SK-N-MC (cell line): ENCODE data around the gene ANO3.

ENCODE experiments used
- DNase-seq: peaks from one replicate; pipeline ENCODE4 v3.0.0-alpha.2; 2011; ENCODE audit warnings: low read depth, low spot score
- H3K27ac ChIP-seq: fragments of 200-600 bp; sonication (generic); 2 replicates; pipeline ENCODE4 v1.5.1; 2016; ENCODE audit warnings: mixed run types
- H3K36me3 ChIP-seq: fragments of 200-600 bp; sonication (generic); 2 replicates; pipeline ENCODE4 v1.6.1; 2017; ENCODE audit warnings: antibody characterized with exemption, low read length, mixed read lengths; ENCODE audit not compliant: insufficient read depth
- H3K4me3 ChIP-seq: fragments of 200-600 bp; sonication (generic); 2 replicates; pipeline ENCODE4 v1.5.1; 2016
- H3K9ac ChIP-seq: fragments of 200-600 bp; sonication (generic); 2 replicates; pipeline ENCODE4 v1.8.0; 2017; ENCODE audit warnings: mixed run types, mixed read lengths; ENCODE audit not compliant: insufficient read length
- H3K9me3 ChIP-seq: fragments of 200-600 bp; sonication (generic); 2 replicates; pipeline ENCODE4 v1.6.1; 2017; ENCODE audit warnings: low read depth, mild to moderate bottlenecking, antibody characterized with exemption, low read length, moderate library complexity, mixed read lengths
- EZH2 ChIP-seq: fragments of 200-600 bp; sonication (generic); IDR thresholded peaks from one replicate; pipeline ENCODE4 v1.6.1; 2017; ENCODE audit warnings: antibody characterized with exemption
- FOXP2 ChIP-seq: optimal IDR thresholded peaks from 2 replicates; pipeline ENCODE3; 2011; ENCODE audit warnings: mild to moderate bottlenecking, moderate library complexity; ENCODE audit not compliant: insufficient read depth; ENCODE audit errors: extremely low read length, control extremely low read depth
- POLR2AphosphoS5 ChIP-seq: IDR thresholded peaks from 2 replicates; pipeline ENCODE4 v1.6.1; 2012; ENCODE audit warnings: mild to moderate bottlenecking, low read depth, low read length, borderline replicate concordance

Gene ANO3

GRCh38 chr11:26597899-26598298, 266.0 kb downstream of the ANO3 start:
- Histone ChIP-seq H3K4me3 (no peak overlapping the region), H3K36me3 (no peaks in the 10 kb centered on the region), H3K9me3 (no peaks in the 10 kb centered on the region), H3K9ac (no peak overlapping the region), H3K27ac (no peak overlapping the region)
- TF ChIP-seq FOXP2: no peak
- no peak for TF ChIP-seq POLR2AphosphoS5
- TF ChIP-seq EZH2: no peak
- DNase-seq: no peak

GRCh38 chr11:26599425-26599824, 267.5 kb downstream of the ANO3 start:
- Histone ChIP-seq H3K4me3 (no peak overlapping the region), H3K9me3 (no peaks in the 10 kb centered on the region), H3K27ac (no peak overlapping the region), H3K36me3 (no peaks in the 10 kb centered on the region), H3K9ac (no peak overlapping the region)
- TF ChIP-seq FOXP2 (no peak), EZH2 (no peak), POLR2AphosphoS5 (no peak)
- no peak for DNase-seq

- Histone ChIP-seq H3K9ac (no peak overlapping the region), H3K4me3 (no peak overlapping the region), H3K36me3 (no peaks in the 10 kb centered on the region), H3K9me3 (no peaks in the 10 kb centered on the region), H3K27ac (no peak overlapping the region)
- DNase-seq: no peak
- no peak for TF ChIP-seq FOXP2
- no peak for TF ChIP-seq EZH2
- no peak for TF ChIP-seq POLR2AphosphoS5
Observed at GRCh38 chr11:26599876-26600434, 268.0 kb downstream of the ANO3 start.

GRCh38 chr11:26607725-26608506, 276.0 kb downstream of the ANO3 start:
- no peak for TF ChIP-seq POLR2AphosphoS5
- TF ChIP-seq EZH2: no peak
- TF ChIP-seq FOXP2: no peak

GRCh38 chr11:26608507-26609146, 276.7 kb downstream of the ANO3 start:
- H3K36me3 ChIP-seq: no peaks in the 10 kb centered on the region
- H3K4me3 ChIP-seq: no peak overlapping the region
- DNase-seq: no peak
- TF ChIP-seq EZH2: no peak
- TF ChIP-seq FOXP2: no peak
- no peak for TF ChIP-seq POLR2AphosphoS5
- H3K27ac ChIP-seq: no peak overlapping the region
- no peak overlapping the region for H3K9ac ChIP-seq
- no peaks in the 10 kb centered on the region for H3K9me3 ChIP-seq

More at GRCh38 chr11:26607725-26608506, 276.0 kb downstream of the ANO3 start:
- no peak overlapping the region for H3K9ac ChIP-seq
- H3K27ac ChIP-seq: no peak overlapping the region
- H3K4me3 ChIP-seq: no peak overlapping the region
- no peaks in the 10 kb centered on the region for H3K9me3 ChIP-seq
- H3K36me3 ChIP-seq: no peaks in the 10 kb centered on the region
- no peak for DNase-seq

- Histone ChIP-seq H3K9ac (no peak overlapping the region), H3K4me3 (no peak overlapping the region), H3K36me3 (no peaks in the 10 kb centered on the region), H3K27ac (no peak overlapping the region), H3K9me3 (no peaks in the 10 kb centered on the region)
- TF ChIP-seq FOXP2 (no peak), POLR2AphosphoS5 (no peak), EZH2 (no peak)
- no peak for DNase-seq
Observed at GRCh38 chr11:26613759-26614158, 281.8 kb downstream of the ANO3 start.

- Histone ChIP-seq H3K4me3 (no peak overlapping the region), H3K36me3 (no peaks in the 10 kb centered on the region), H3K9ac (no peak overlapping the region), H3K9me3 (no peaks in the 10 kb centered on the region), H3K27ac (no peak overlapping the region)
- no peak for TF ChIP-seq POLR2AphosphoS5
- no peak for TF ChIP-seq FOXP2
- DNase-seq: no peak
Observed at GRCh38 chr11:26618441-26618840, 286.5 kb downstream of the ANO3 start.

GRCh38 chr11:26620282-26621045, 288.5 kb downstream of the ANO3 start:
- no peaks in the 10 kb centered on the region for H3K36me3 ChIP-seq
- no peak overlapping the region for H3K27ac ChIP-seq
- no peaks in the 10 kb centered on the region for H3K9me3 ChIP-seq
- no peak overlapping the region for H3K9ac ChIP-seq
- TF ChIP-seq FOXP2 (no peak), EZH2 (no peak), POLR2AphosphoS5 (no peak)
- no peak for DNase-seq
- no peak overlapping the region for H3K4me3 ChIP-seq
